ENCODE measurements around the gene FKBP15. TPM values are rescaled to one million over a fixed set of nuclear protein-coding genes. Genes with fewer than 3 reads are reported as not detected.

The FKBP15 gene
- total and polyA plus RNA-seq, 2 donors (not counting 3 experiments of a cell fraction or from before 2014, with no cell fraction given): 16.8 to 26.8 TPM

DNA sequence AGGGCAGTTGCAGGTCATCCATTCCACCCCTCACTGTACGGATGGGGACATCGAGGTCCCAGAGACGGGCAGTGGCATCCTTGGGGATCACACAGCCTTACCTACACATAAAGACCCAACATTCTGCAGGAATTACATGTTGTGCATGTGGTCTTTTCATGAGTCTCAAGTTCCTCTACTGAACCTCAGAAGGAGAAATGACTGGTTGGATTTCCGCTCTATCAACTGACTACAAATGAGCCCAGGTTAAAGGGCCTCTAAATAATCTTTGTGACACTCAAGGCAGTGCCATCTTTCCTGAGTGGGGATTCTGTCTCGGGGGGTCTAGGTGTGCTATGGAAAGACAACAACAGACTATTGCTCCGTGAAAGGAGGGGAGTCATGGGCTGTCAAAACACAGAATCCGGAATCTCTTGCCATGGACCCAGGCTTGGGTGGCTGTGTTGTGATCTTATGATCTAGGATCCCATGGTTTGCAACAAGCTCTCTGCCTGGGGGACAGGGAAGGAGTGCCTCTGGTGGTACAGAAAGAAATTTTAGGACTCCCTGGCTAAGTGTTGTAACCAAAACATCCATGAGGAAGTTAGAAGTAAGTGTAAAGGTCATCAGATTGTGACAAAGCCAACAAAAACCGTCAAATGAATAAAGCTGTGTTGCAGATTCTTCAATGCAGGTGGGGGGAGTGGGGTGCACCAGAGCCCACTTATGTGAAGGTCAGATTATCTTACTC, 72.1 kb downstream of the FKBP15 start:
- H3K9me3 ChIP-seq (replicated peaks; ENCODE audit: control insufficient read depth, insufficient read depth, low read length): no peaks in the 10 kb centered on the region
- H2AFZ ChIP-seq (ENCODE audit: low read depth, low read length): no peak overlapping the region
- no peaks in the 10 kb centered on the region for H4K20me1 ChIP-seq (replicated peaks; ENCODE audit: control insufficient read depth, extremely low read depth, insufficient read depth, low read length)
- H3K4me2 ChIP-seq (ENCODE audit: insufficient read depth, low read length): no peak overlapping the region
- H3K27ac ChIP-seq (ENCODE audit: insufficient read depth, low read depth, low read length): no peak overlapping the region
- no peaks in the 10 kb centered on the region for H3K9me1 ChIP-seq (replicated peaks; ENCODE audit: control insufficient read depth, extremely low read depth, insufficient read depth, low read length)
- no peaks in the 10 kb centered on the region for H3K79me2 ChIP-seq (ENCODE audit: control insufficient read depth, insufficient read depth, low read length)
- H3K9ac ChIP-seq (replicated peaks; ENCODE audit: extremely low read depth, insufficient read depth, low read length): no peak overlapping the region
- no peaks in the 10 kb centered on the region for H3K36me3 ChIP-seq (ENCODE audit: control insufficient read depth in 2 of 2, extremely low read depth in 1 of 2, insufficient read depth in 2 of 2, low read length in 2 of 2)
- ChIA-PET CTCF (no interaction called here), POLR2A (no interaction called here)
- dilution Hi-C loops (cut with MboI; ENCODE audit: extremely low pct_ligation_motif_present, low sequenced_read_pairs) (no loop called here), intact Hi-C loops (cut with micrococcal nuclease) (no loop called here)
- no peak overlapping the region for H3K4me3 ChIP-seq (replicated peaks in 1 of 3; ENCODE audit: insufficient read depth in 1 of 3, low read depth in 1 of 3, low read length in 3 of 3)
- TF ChIP-seq, protein P1, sequence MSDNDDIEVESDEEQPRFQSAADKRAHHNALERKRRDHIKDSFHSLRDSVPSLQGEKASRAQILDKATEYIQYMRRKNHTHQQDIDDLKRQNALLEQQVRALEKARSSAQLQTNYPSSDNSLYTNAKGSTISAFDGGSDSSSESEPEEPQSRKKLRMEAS (IDR thresholded peaks at IDR 0.05; ENCODE audit: insufficient read depth, insufficient read length): no peak
- TF ChIP-seq EZH2 (IDR thresholded peaks at IDR 0.05; ENCODE audit: borderline replicate concordance, low read depth, low read length, severe bottlenecking) (no peak), POLR2A (IDR thresholded peaks at IDR 0.05; ENCODE audit: low read depth, low read length) (no peak), JUN (IDR thresholded peaks at IDR 0.05; ENCODE audit: borderline replicate concordance, insufficient read depth, insufficient read length, low read depth) (no peak), FOS (IDR thresholded peaks at IDR 0.05; ENCODE audit: borderline replicate concordance, insufficient read depth, low read length) (no peak), GATA2 (IDR thresholded peaks at IDR 0.05; ENCODE audit: insufficient read depth, insufficient read length, low read depth, low read length) (no peak), MYC (IDR thresholded peaks at IDR 0.05; ENCODE audit: low read depth, low read length) (no peak), POLR2AphosphoS5 (IDR thresholded peaks at IDR 0.05; ENCODE audit: insufficient read depth, low read depth, low read length) (no peak)
- TF ChIP-seq, protein P2, sequence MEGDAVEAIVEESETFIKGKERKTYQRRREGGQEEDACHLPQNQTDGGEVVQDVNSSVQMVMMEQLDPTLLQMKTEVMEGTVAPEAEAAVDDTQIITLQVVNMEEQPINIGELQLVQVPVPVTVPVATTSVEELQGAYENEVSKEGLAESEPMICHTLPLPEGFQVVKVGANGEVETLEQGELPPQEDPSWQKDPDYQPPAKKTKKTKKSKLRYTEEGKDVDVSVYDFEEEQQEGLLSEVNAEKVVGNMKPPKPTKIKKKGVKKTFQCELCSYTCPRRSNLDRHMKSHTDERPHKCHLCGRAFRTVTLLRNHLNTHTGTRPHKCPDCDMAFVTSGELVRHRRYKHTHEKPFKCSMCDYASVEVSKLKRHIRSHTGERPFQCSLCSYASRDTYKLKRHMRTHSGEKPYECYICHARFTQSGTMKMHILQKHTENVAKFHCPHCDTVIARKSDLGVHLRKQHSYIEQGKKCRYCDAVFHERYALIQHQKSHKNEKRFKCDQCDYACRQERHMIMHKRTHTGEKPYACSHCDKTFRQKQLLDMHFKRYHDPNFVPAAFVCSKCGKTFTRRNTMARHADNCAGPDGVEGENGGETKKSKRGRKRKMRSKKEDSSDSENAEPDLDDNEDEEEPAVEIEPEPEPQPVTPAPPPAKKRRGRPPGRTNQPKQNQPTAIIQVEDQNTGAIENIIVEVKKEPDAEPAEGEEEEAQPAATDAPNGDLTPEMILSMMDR (IDR thresholded peaks at IDR 0.05; ENCODE audit: extremely low read depth in 1 of 2, insufficient read depth in 1 of 2, low read depth in 1 of 2, low read length in 2 of 2): no peak
- no TSS peak for BruUV-seq (replicated peaks)
- H3K27me3 ChIP-seq (ENCODE audit: control insufficient read depth in 2 of 2, insufficient read depth in 2 of 2, low read length in 2 of 2): peaks cover 13 to 16% of the 10 kb centered on the region in 2 experiments
- DNase-seq (ENCODE audit: low read depth, low spot score) (no peak), FAIRE-seq (no peak)
- no peaks in the 10 kb centered on the region for H3K4me1 ChIP-seq (ENCODE audit: control insufficient read depth, extremely low read depth, insufficient read depth, low read length)

All from endothelial cell of umbilical vein (primary cell).